Measurements from ENCODE around the gene MALRD1.

Gene MALRD1

DNA sequence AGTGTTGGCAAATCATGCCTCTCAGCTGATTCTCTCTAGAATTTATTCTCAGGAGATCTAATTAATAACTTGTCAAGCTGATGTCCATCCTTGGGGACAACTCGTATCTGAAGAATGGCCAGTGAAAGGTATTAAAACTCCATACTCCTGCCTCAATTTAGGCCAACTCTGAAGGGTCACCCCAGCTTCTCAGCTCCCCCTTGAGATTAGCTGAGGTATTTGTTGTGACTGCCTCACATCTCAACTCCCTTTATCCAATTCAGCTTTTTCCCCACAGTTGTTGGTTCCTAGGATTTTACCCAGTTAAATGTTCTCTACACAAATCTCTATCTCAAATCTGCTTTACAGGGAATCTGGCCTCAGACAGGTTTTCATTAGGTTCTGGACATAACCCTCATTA lies 182.4 kb downstream of the MALRD1 start:
- no peak for DNase-seq

DNA sequence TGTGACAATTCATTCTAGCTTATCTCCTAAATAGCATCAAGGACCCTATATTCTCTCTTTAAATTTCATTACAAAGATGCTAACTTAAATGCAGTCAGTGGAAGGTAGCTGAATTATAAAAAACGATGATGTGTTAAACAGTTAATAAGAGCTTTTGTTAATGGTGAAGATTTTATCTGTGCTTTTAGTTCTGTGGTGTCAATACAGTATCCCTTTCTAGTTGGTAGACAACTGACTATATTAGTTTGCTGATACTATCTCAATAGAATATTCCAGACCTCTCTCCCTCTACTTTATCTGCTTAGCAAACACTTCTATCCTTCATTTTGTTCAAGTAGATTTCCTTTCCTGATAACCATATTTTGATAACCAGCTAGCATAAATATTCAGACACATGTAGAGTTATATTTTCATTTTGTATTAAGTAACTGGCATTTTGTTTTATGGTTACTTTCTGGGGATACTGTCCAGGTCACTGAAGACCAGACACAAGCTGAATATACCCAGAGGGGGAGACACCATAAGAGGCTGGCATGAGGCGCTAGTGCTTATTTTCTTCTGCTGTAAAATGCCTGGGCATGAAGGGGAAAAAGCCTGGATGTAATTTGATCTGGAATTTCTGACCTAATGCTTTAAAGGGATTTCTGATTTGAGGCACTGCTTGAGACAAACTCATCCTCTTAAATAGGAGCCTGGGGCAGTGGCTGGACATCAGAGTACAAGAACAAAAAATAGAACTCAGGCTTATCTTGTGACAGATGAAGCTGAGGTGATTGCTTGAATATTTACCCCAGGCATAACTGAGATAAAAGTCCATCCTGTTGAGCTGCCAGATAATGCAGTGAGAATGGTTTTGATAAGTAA lies 197.5 kb downstream of the MALRD1 start:
- no peak for DNase-seq

DNA sequence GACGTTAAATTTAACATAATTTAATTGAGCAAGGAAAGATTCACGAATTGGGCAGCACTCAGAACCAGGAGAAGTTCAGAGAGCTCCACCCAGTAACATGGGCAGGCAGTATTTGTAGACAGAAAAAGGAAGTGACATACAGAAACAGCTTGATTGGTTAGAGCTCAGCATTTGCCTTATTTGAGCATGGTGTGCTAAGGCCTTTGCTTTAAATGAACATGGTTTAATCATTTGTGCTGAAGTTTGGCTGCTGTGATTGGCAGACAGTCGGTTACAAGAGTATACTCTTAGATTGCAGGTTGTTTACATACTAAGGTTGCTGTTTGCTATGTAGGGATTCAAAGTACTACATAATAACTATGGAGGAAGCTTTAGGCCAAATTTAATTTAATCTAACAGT lies 199.2 kb downstream of the MALRD1 start:
- DNase-seq = no peak

GRCh38 chr10:19250546-19250945 lies 201.9 kb downstream of the MALRD1 start:
- no peak for DNase-seq

DNA sequence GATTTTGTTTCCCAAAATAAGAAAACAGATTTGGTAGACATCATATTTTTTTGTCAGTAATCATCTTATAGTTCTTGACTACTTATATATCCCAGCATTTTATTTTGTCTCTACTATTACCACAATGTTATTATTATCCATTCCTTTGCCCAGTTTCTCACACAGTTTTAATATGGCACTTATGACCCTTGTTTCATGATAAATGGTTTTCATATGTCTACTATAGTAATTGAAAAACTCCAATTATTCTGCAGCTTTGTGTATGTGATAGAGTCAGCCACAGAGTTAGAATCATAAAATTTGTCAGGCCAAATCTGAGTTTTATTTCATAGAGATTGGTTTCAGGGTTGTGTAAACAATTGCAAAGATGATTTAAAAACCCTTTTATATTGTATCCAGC lies 203.9 kb downstream of the MALRD1 start:
- DNase-seq = no peak

- no peak for DNase-seq
Measured at GRCh38 chr10:19256331-19256730, 207.7 kb downstream of the MALRD1 start.

- no peak for DNase-seq
Measured at GRCh38 chr10:19263262-19263661, 214.7 kb downstream of the MALRD1 start.

- DNase-seq = no peak
Measured at GRCh38 chr10:19283285-19283684, 234.7 kb downstream of the MALRD1 start.

DNA sequence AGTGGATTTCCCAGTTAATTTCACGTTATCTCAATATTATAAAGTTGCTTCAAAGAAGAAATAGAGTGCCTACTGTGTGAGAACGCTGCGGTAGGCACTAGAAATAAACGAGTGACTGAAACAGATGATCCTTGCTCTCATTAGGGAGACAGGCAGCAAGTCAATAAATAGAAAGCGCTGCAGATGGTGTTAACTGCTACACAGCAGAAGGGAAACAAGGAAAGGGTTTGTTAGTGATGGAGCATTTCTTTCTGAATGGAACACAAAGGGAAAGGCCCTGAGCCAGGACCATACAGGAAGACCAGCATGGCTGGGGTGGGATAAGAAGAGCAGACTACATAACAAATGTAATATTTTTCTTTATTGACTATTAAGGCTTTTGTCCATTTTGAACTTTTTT lies 235.2 kb downstream of the MALRD1 start:
- DNase-seq = no peak

GRCh38 chr10:19290770-19291169 lies 242.2 kb downstream of the MALRD1 start:
- DNase-seq = no peak

DNA sequence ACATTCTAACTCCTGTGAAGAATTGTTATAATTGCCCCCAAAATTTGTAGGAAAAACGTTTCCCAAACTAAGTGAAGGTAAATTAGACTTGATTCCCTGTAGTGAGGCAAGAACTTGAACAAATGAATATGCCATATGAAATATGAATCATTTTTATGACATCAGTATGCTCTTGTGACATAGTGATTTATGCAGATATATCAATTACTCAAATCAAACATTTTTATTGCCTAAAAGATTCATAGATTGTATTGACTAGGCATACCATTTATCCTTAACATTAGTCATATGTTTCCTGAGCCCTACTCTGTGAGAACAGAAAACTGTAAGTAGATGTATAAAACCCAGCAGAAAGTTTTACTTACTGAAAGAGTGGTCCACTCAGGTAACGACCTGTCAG lies 245.6 kb downstream of the MALRD1 start:
- DNase-seq = no peak

- no peak for DNase-seq
Measured at GRCh38 chr10:19299645-19300044, 251.0 kb downstream of the MALRD1 start.

- DNase-seq = no peak
Measured at GRCh38 chr10:19302117-19302516, 253.5 kb downstream of the MALRD1 start.

DNA sequence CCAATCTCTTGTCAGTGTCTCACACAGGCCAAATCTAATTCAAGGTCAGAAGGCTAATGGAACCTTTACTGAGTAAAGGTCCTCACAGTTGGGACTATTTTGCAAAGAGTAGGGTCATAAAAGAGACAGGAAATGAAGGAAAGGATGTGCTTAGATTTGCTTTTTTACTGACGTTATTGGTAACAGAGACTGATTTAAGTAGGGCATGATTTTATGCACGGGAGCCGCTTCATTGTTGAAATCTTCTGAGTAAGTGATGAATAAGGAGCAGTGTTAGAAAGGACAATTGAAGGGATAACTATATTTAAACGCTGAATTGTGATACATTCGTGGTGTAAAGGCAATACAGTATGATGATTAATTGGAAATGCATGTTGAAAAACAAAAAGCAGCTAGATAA lies 261.5 kb downstream of the MALRD1 start:
- no peak for DNase-seq

GRCh38 chr10:19316204-19316870 lies 267.7 kb downstream of the MALRD1 start:
- DNase-seq = no peak

DNA sequence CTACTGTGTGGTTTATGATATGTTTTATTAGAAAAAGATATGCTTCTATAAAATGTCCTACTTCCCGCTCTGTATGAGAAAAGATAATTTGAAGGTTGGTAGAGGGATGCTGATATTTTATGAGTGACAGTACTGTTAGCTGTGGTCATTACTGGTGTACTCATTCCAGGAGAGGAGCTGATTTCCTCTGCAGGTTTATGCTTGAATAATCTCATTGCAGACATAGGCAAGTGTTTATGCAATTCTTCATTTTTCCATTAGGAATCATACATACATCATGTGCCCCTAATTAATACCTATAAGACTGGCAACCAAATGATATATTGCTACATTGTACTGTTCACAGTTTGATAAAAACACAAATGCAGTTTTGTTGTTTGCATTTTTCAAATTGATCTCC lies 269.4 kb downstream of the MALRD1 start:
- DNase-seq = no peak

DNA sequence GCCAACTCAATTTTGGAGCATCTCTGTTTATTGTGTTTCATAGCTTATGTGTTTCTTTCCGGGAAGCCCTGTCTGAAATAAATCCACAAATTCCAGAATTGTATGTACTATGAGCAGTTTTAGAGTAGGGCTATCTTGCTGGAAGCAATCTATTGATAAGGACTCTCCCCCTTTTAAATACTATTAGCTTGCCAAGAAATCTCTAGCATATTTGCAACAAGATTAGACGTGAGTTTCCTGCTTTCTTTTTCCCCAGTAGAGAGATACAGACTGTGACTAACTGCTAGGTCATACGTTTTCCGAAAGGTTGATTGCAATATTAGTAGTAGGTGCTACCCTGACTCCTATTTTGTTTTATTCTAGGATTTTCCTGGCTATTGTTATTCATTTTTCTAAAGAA lies 277.0 kb downstream of the MALRD1 start:
- no peak for DNase-seq

GRCh38 chr10:19328582-19328981 lies 280.0 kb downstream of the MALRD1 start:
- DNase-seq = no peak

DNA sequence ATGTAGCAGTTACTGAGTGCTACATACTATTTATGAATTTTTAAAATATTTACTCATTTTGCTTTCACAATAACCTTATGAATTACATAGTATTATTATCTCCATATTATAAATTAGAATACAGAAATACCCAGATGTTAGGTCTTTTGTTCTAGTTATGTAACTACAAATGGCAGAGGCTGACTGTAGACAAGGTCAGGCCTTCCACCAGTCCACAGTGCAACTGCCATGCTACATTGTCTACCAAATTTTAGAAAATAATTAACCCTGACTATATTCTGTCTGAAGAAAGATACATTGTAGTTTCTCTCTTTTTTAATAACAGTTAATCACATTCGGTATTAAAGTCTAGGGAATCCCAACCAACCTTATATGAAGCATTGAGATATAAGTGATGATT lies 280.9 kb downstream of the MALRD1 start:
- DNase-seq = no peak

GRCh38 chr10:19332304-19332703 lies 283.7 kb downstream of the MALRD1 start:
- DNase-seq = no peak

DNA sequence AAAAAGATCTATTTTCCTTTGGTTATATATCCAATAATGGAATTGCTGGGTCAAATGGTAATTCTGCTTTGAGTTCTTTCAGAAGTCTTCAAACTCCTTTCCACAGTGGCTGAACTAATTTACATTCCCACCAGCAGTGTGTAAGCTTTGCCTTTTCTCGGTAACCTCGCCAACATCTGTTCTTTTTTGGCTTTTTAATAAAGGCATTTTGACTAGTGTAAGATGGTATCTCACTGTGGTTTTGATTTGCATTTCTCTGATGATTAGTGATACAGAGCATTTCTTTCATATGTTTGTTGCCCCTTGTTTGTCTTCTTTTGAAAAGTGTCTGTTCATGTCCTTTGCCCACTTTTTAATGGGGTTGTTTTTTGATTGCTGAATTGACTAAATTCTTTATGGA lies 285.0 kb downstream of the MALRD1 start:
- DNase-seq = no peak

DNA sequence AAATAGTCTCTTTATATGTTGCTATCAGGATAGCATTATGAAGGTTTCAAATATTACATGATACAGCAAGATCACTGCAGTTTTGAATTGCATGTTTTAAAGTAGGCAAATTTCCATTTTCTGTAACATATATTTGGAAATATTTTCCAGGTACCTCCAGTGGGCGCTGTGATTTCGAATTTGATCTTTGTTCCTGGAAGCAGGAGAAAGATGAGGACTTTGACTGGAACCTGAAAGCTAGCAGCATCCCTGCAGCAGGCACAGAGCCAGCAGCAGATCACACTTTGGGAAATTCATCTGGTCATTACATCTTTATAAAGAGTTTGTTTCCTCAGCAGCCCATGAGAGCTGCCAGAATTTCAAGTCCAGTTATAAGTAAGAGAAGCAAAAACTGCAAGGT lies 299.0 kb downstream of the MALRD1 start:
- DNase-seq = no peak

GRCh38 chr10:19367176-19367575 lies 318.6 kb downstream of the MALRD1 start:
- DNase-seq = no peak

DNA sequence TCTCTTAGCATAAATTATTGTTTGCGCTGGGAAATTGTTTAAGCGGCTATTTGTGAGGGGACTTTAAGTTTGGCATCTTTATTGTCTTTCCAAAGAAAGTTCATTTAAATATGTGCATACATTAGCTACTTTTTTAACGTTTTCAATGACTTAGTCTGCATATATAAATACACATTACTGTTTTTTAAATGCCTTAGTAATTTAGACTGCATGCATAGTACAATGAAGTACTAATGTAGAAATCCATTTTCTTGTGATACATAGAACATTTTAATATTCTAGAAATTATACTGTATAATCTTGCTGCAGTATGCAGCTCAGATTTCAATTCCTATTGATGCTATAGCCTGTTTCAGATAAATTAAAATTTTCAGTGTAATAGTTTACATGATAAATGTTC lies 325.4 kb downstream of the MALRD1 start:
- no peak for DNase-seq

Measured in activated effector memory CD4-positive, alpha-beta T cell treated with anti-CD3 and anti-CD28 coated beads, Interleukin-2, amount 50 U/mL, for 16 hours (primary cell).